H1 (cell line): Measurements from ENCODE around the gene TRPV4. TPM values are rescaled to one million over a fixed set of nuclear protein-coding genes. Genes with fewer than 3 reads are reported as not detected.
A peak's percentile ranks its signal among the peaks of the same experiment; 100 is the strongest.

ENCODE experiments used
- CTCF ChIA-PET: fragments of 300-600 bp; sonication (Branson Sonifier 250); formaldehyde crosslinking; loops from one replicate; lab custom pipeline; 2021; ENCODE audit not compliant: partially characterized antibody; lab: Charles Lee
- POLR2A ChIA-PET: fragments of 300-600 bp; sonication (Branson Sonifier 250); formaldehyde crosslinking; loops from one replicate; lab custom pipeline; 2021; ENCODE audit warnings: inconsistent platforms; ENCODE audit not compliant: partially characterized antibody; lab: Charles Lee
- DNase-seq, 2 experiments: peaks; one replicate each; pipeline versions ENCODE4 v3.0.0 to v3.0.0-alpha.2; 2010 to 2022; ENCODE audit warnings: low spot score in 2 of 2, low read depth in 1 of 2, mixed read lengths in 1 of 2
- FAIRE-seq: peaks from 2 replicates; lab custom pipeline; 2011; peaks lifted over from hg19 to GRCh38; lab: Jason Lieb, UNC
- H2AFZ ChIP-seq: 2 replicates; pipeline ENCODE4 v1.8.1; 2012; ENCODE audit warnings: low read length, inconsistent platforms
- H2AK5ac ChIP-seq: 2 replicates; pipeline ENCODE4 v1.6.1; 2013; ENCODE audit warnings: low read depth, low read length
- H2BK120ac ChIP-seq: replicated peaks from 2 replicates; pipeline ENCODE3; 2013; ENCODE audit warnings: low read depth, low read length, inconsistent platforms
- H2BK12ac ChIP-seq: 2 replicates; pipeline ENCODE4 v1.6.1; 2013; ENCODE audit warnings: low read depth, low read length
- H2BK15ac ChIP-seq: 2 replicates; pipeline ENCODE4 v1.6.1; 2013; ENCODE audit warnings: low read length
- H2BK20ac ChIP-seq: 2 replicates; pipeline ENCODE4 v1.6.1; 2013; ENCODE audit warnings: low read length
- H2BK5ac ChIP-seq: 2 replicates; pipeline ENCODE4 v1.6.1; 2013; ENCODE audit warnings: low read depth, low read length
- H3K14ac ChIP-seq: 2 replicates; pipeline ENCODE4 v1.6.1; 2013; ENCODE audit warnings: inconsistent platforms; ENCODE audit not compliant: insufficient read length
- H3K18ac ChIP-seq: 2 replicates; pipeline ENCODE4 v1.6.1; 2013; ENCODE audit warnings: low read length; ENCODE audit errors: extremely low read depth
- H3K23ac ChIP-seq: 2 replicates; pipeline ENCODE4 v1.6.1; 2013; ENCODE audit warnings: inconsistent platforms; ENCODE audit not compliant: insufficient read length
- H3K23me2 ChIP-seq: 2 replicates; pipeline ENCODE4 v1.6.1; 2013; ENCODE audit warnings: low read depth, low read length
- H3K27ac ChIP-seq: 2 replicates; pipeline ENCODE4 v1.6.1; 2011; ENCODE audit warnings: low read depth, low read length, inconsistent platforms
- H3K27me3 ChIP-seq, 4 experiments: replicated peaks in 1 of 4; 1 replicate in 1 of 4; 2 replicates in 3 of 4; pipeline versions ENCODE4 v1.6.1 to v1.8.1; 2011 to 2013; ENCODE audit warnings: low read length in 3 of 4, mild to moderate bottlenecking in 3 of 4, inconsistent platforms in 2 of 4, mixed read lengths in 2 of 4, moderate library complexity in 1 of 4; ENCODE audit not compliant: control insufficient read depth in 3 of 4, insufficient read depth in 3 of 4; ENCODE audit errors: extremely low read depth in 1 of 4
- H3K36me3 ChIP-seq, 4 experiments: 2 replicates each; pipeline versions ENCODE4 v1.6.1 to v1.8.1; 2011 to 2013; ENCODE audit warnings: mild to moderate bottlenecking in 4 of 4, low read length in 3 of 4, moderate library complexity in 2 of 4, control low read depth in 1 of 4, inconsistent platforms in 1 of 4; ENCODE audit not compliant: insufficient read depth in 4 of 4, control insufficient read depth in 2 of 4
- H3K4ac ChIP-seq: replicated peaks from 2 replicates; pipeline ENCODE3; 2013; ENCODE audit warnings: low read length, low read depth, mixed read lengths, inconsistent platforms; ENCODE audit not compliant: insufficient read length
- H3K4me1 ChIP-seq, 4 experiments: replicated peaks in 1 of 4; 1 replicate in 1 of 4; 2 replicates in 3 of 4; pipeline versions ENCODE4 v1.6.1 to v1.8.1; 2011 to 2013; ENCODE audit warnings: low read length in 3 of 4, inconsistent platforms in 2 of 4, mixed read lengths in 1 of 4; ENCODE audit not compliant: insufficient read depth in 4 of 4, control insufficient read depth in 3 of 4
- H3K4me2 ChIP-seq, 2 experiments: 2 replicates each; pipeline versions ENCODE4 v1.6.1 to v1.8.1; 2011 to 2013; ENCODE audit warnings: low read depth in 2 of 2, low read length in 2 of 2, control low read depth in 1 of 2, inconsistent platforms in 1 of 2, mild to moderate bottlenecking in 1 of 2; ENCODE audit not compliant: insufficient read depth in 1 of 2
- H3K4me3 ChIP-seq, 4 experiments: fragments of 200-600, 300-600 bp in 1 of 4; sonication (generic), shearing (Covaris generic), sonication (Bioruptor Twin) in 1 of 4; 2 replicates each; pipeline versions ENCODE4 v1.5.1 to v1.8.1; 2011 to 2016; ENCODE audit warnings: low read length in 4 of 4, low read depth in 3 of 4, control low read depth in 2 of 4, inconsistent platforms in 2 of 4, mild to moderate bottlenecking in 2 of 4, mixed read lengths in 1 of 4, moderate library complexity in 1 of 4; ENCODE audit not compliant: insufficient read depth in 2 of 4; ENCODE audit errors: extremely low read depth in 1 of 4
- H3K56ac ChIP-seq: replicated peaks from 2 replicates; pipeline ENCODE3; 2013; ENCODE audit warnings: low read depth, mild to moderate bottlenecking, mixed read lengths, low read length, inconsistent platforms; ENCODE audit not compliant: insufficient read length
- H3K79me1 ChIP-seq: 2 replicates; pipeline ENCODE4 v1.6.1; 2013; ENCODE audit warnings: low read depth, low read length, control low read depth
- H3K79me2 ChIP-seq, 2 experiments: 2 replicates each; pipeline versions ENCODE4 v1.6.1 to v1.8.1; 2012 to 2013; ENCODE audit warnings: low read length in 2 of 2, mild to moderate bottlenecking in 2 of 2, inconsistent platforms in 1 of 2; ENCODE audit not compliant: insufficient read depth in 2 of 2, control insufficient read depth in 1 of 2
- H3K9ac ChIP-seq, 4 experiments: replicated peaks in 1 of 4; 1 replicate in 1 of 4; 2 replicates in 3 of 4; pipeline versions ENCODE4 v1.6.1 to v1.8.1; 2011 to 2013; ENCODE audit warnings: low read depth in 3 of 4, low read length in 3 of 4, control low read depth in 2 of 4, mild to moderate bottlenecking in 2 of 4, moderate library complexity in 2 of 4, inconsistent platforms in 1 of 4; ENCODE audit errors: extremely low read depth in 1 of 4
- H3K9me3 ChIP-seq, 2 experiments: 2 replicates each; pipeline versions ENCODE4 v1.6.1 to v1.8.1; 2012 to 2013; ENCODE audit warnings: mild to moderate bottlenecking in 2 of 2, moderate library complexity in 2 of 2, control low read depth in 1 of 2, inconsistent platforms in 1 of 2, low read depth in 1 of 2, low read length in 1 of 2, mixed read lengths in 1 of 2; ENCODE audit not compliant: insufficient read depth in 2 of 2
- H4K20me1 ChIP-seq, 2 experiments: replicated peaks in 1 of 2; 2 replicates each; pipeline versions ENCODE3 to v1.8.1; 2011 to 2013; ENCODE audit warnings: inconsistent platforms in 2 of 2, low read length in 2 of 2, mild to moderate bottlenecking in 1 of 2; ENCODE audit not compliant: insufficient read depth in 2 of 2, control insufficient read depth in 1 of 2
- H4K5ac ChIP-seq: 2 replicates; pipeline ENCODE4 v1.6.1; 2013; ENCODE audit warnings: low read length, low read depth, mixed read lengths, inconsistent platforms; ENCODE audit not compliant: insufficient read length
- H4K8ac ChIP-seq: 2 replicates; pipeline ENCODE4 v1.8.0; 2013; ENCODE audit warnings: mild to moderate bottlenecking, moderate library complexity, low read length, inconsistent platforms; ENCODE audit not compliant: insufficient read depth; ENCODE audit errors: extremely low read depth
- H4K91ac ChIP-seq: replicated peaks from 2 replicates; pipeline ENCODE3; 2013; ENCODE audit warnings: low read length, mixed read lengths, inconsistent platforms; ENCODE audit not compliant: insufficient read length
- CBX5 ChIP-seq: fragments of 300-800, 300-1000 bp; sonication (generic); IDR thresholded peaks from 2 replicates; pipeline ENCODE4 v1.7.1; 2016; ENCODE audit warnings: antibody characterized with exemption, low read length, low read depth
- CHD1 ChIP-seq: IDR thresholded peaks from 2 replicates; pipeline ENCODE4 v1.6.1; 2012; ENCODE audit warnings: low read depth, low read length, improper control_type of control experiment
- CTBP2 ChIP-seq: IDR thresholded peaks from 2 replicates; pipeline ENCODE4 v1.7.0; 2011; ENCODE audit warnings: borderline replicate concordance, mild to moderate bottlenecking, moderate library complexity, mixed read lengths, low read length; ENCODE audit not compliant: insufficient read depth, insufficient read length
- FOSL1 ChIP-seq: IDR thresholded peaks from 2 replicates; pipeline ENCODE4 v1.6.1; 2011; ENCODE audit warnings: mild to moderate bottlenecking, low read depth, low read length, moderate library complexity; ENCODE audit not compliant: insufficient read depth
- GABPA ChIP-seq: IDR thresholded peaks from 2 replicates; pipeline ENCODE4 v1.6.1; 2011; ENCODE audit warnings: mild to moderate bottlenecking, low read length, moderate library complexity, borderline replicate concordance; ENCODE audit not compliant: insufficient read depth
- HDAC6 ChIP-seq: IDR thresholded peaks from one replicate; pipeline ENCODE4 v1.7.1; 2012; ENCODE audit warnings: low read depth, mild to moderate bottlenecking, inconsistent platforms, low read length, moderate library complexity
- POU5F1 ChIP-seq: IDR thresholded peaks from 2 replicates; pipeline ENCODE4 v1.6.1; 2011; ENCODE audit warnings: low read depth, mild to moderate bottlenecking, low read length, moderate library complexity
- RAD21 ChIP-seq, 2 experiments: IDR thresholded peaks in 1 of 2; conservative IDR thresholded peaks in 1 of 2; 2 replicates each; pipeline ENCODE4 v1.6.1; 2011; ENCODE audit warnings: low read depth in 2 of 2, low read length in 2 of 2, improper control_type of control experiment in 1 of 2, inconsistent platforms in 1 of 2, mild to moderate bottlenecking in 1 of 2, moderate library complexity in 1 of 2
- RFX5 ChIP-seq: IDR thresholded peaks from 2 replicates; pipeline ENCODE4 v1.6.1; 2011; ENCODE audit warnings: low read depth, low read length, improper control_type of control experiment, borderline replicate concordance
- SIX5 ChIP-seq: IDR thresholded peaks from 2 replicates; pipeline ENCODE4 v1.6.1; 2011; ENCODE audit warnings: mild to moderate bottlenecking, low read depth, low read length
- TAF7 ChIP-seq: optimal IDR thresholded peaks from 2 replicates; pipeline ENCODE3; 2011; ENCODE audit warnings: low read depth, mild to moderate bottlenecking, inconsistent platforms, low read length, moderate library complexity, borderline replicate concordance
- TCF12 ChIP-seq: IDR thresholded peaks from 2 replicates; pipeline ENCODE4 v1.6.1; 2011; ENCODE audit warnings: low read depth, mild to moderate bottlenecking, low read length
- ZNF274 ChIP-seq: IDR thresholded peaks from 2 replicates; pipeline ENCODE4 v1.7.0; 2012; ENCODE audit warnings: low read length, borderline replicate concordance; ENCODE audit errors: extremely low read depth
- WGBS, 2 experiments: shearing (Covaris generic) in 1 of 2; methylation state at CpG; one replicate each; pipeline versions ENCODE4 v1.1.6 to v1.1.7; 2013 to 2015; ENCODE audit warnings: low lambda C conversion rate in 2 of 2, mixed read lengths in 2 of 2, inconsistent platforms in 1 of 2, low coverage in 1 of 2, missing lambda C conversion rate in 1 of 2; ENCODE audit not compliant: insufficient replicate concordance in 2 of 2, insufficient coverage in 1 of 2, insufficient read length in 1 of 2; ENCODE audit errors: extremely low coverage in 1 of 2, missing lambda C conversion rate in 1 of 2; 5-methylcytosine and 5-hydroxymethylcytosine counted together
- polyA plus RNA-seq, 7 experiments: library from polyadenylated mRNA; depleted of rRNA in 3 of 7; stranded (reverse) in 5 of 7; unstranded in 2 of 7; fragments of >200 nt in 5 of 7; fragments of 200-250 nt in 2 of 7; gene quantifications; 1 replicate in 5 of 7; 2 replicates in 1 of 7; 4 replicates in 1 of 7; pipeline versions ENCODE4 v1.2.1 to v1.2.3, GENCODE V29; 2011 to 2013; ENCODE audit warnings: missing spikeins in 2 of 7, mixed read lengths in 2 of 7
- total RNA-seq: library from RNA; stranded (reverse); fragmentation: NEBNext Ultra II Directional; extraction: Animal tissue kit (Norgen Biotek cat#: 25700); gene quantifications from 2 replicates; pipeline ENCODE4 v1.2.1, GENCODE V29; 2021

Gene TRPV4
- total and polyA plus RNA-seq, 2 of the 8 experiments (the other 6 are each of a cell fraction or from before 2014, with no cell fraction given) = 2.1 to 6.2 TPM

GRCh38 chr12:109813810-109814416, 19.3 kb downstream of the TRPV4 start:
- Histone ChIP-seq H3K4me3 (no peak overlapping the region), H3K23me2 (peaks cover 17% of the 10 kb centered on the region; the same call in 1 of the 2 replicates), H3K27me3 (no peaks in the 10 kb centered on the region), H3K79me1 (no peaks in the 10 kb centered on the region), H3K18ac (no peak overlapping the region), H3K4me2 (no peak overlapping the region), H4K91ac (no peak overlapping the region), H3K27ac (no peak overlapping the region), H3K9ac (no peak overlapping the region), H3K36me3 (no peaks in the 10 kb centered on the region), H2BK120ac (no peak overlapping the region), H4K20me1 (peaks cover 0 to 13% of the 10 kb centered on the region in 2 experiments), H3K14ac (no peak overlapping the region), H4K8ac (no peak overlapping the region), H2BK5ac (no peak overlapping the region), H2AK5ac (no peak overlapping the region), H3K56ac (peak overlapping the region; percentile 18), H4K5ac (no peak overlapping the region), H2BK15ac (no peak overlapping the region), H3K4me1 (no peaks in the 10 kb centered on the region; a peak in 1 of 7 replicates), H3K4ac (no peak overlapping the region), H2AFZ (no peak overlapping the region), H2BK20ac (no peak overlapping the region), H2BK12ac (no peak overlapping the region), H3K79me2 (no peaks in the 10 kb centered on the region), H3K9me3 (0 out of 4 replicates have a peak, but pooled peaks cover 0 to 5% of the 10 kb centered on the region in 2 experiments), H3K23ac (no peak overlapping the region)
- WGBS, 2 experiments = 84 to 100% methylated on average over 6 of the region's 6 CpGs
- ChIA-PET POLR2A (no interaction called here), CTCF (interaction anchor here (1.0 to 2.8 kb wide), 4 partner anchors 8 to 32 kb away, joined by 3 to 28 read pairs (median 4); no protein-coding TSS in a partner anchor)
- DNase-seq (no peak), FAIRE-seq (no peak)
- no peak for TF ChIP-seq TAF7
- TF ChIP-seq POU5F1 = no peak
- no peak for TF ChIP-seq TCF12
- no peak for TF ChIP-seq FOSL1
- no peak for TF ChIP-seq RFX5
- no peak for TF ChIP-seq HDAC6
- TF ChIP-seq ZNF274 = no peak
- TF ChIP-seq CHD1 = no peak
- TF ChIP-seq CBX5 = no peak
- no peak for TF ChIP-seq CTBP2
- no peak for TF ChIP-seq GABPA
- TF ChIP-seq SIX5 = no peak
- no peak for TF ChIP-seq RAD21 (IDR thresholded peaks at IDR 0.05 in 1 of 2, conservative IDR thresholded peaks at IDR 0.05 in 1 of 2; ENCODE audit: low read depth in 2 of 2, low read length in 2 of 2)
